ENCODE results near the gene AMFR.

AMFR gene

GRCh38 chr16:56336071-56336688 lies 89.2 kb downstream of the AMFR start:
- DNase-seq (ENCODE audit: low read depth in 3 of 3, low spot score in 1 of 3) = no peak

- DNase-seq (ENCODE audit: low read depth in 3 of 3, low spot score in 1 of 3) = no peak
Measured at GRCh38 chr16:56334761-56335160, 90.6 kb downstream of the AMFR start.

- DNase-seq (ENCODE audit: low read depth in 3 of 3, low spot score in 1 of 3) = no peak
Measured at GRCh38 chr16:56332464-56333079, 92.8 kb downstream of the AMFR start.

GRCh38 chr16:56331915-56332314 lies 93.4 kb downstream of the AMFR start:
- DNase-seq (ENCODE audit: low read depth in 3 of 3, low spot score in 1 of 3) = no peak

GRCh38 chr16:56331399-56331798 lies 93.9 kb downstream of the AMFR start:
- DNase-seq (ENCODE audit: low read depth in 3 of 3, low spot score in 1 of 3) = no peak

GRCh38 chr16:56330476-56330875 lies 94.9 kb downstream of the AMFR start:
- no peak for DNase-seq (ENCODE audit: low read depth in 3 of 3, low spot score in 1 of 3)

- no peak for DNase-seq (ENCODE audit: low read depth in 3 of 3, low spot score in 1 of 3)
Measured at GRCh38 chr16:56329887-56330286, 95.5 kb downstream of the AMFR start.

- no peak for DNase-seq (ENCODE audit: low read depth in 3 of 3, low spot score in 1 of 3)
Measured at GRCh38 chr16:56328276-56329022, 96.9 kb downstream of the AMFR start.

- no peak for DNase-seq (ENCODE audit: low read depth in 3 of 3, low spot score in 1 of 3)
Measured at GRCh38 chr16:56327929-56328258, 97.5 kb downstream of the AMFR start.

GRCh38 chr16:56327071-56327928 lies 98.0 kb downstream of the AMFR start:
- no peak for DNase-seq (ENCODE audit: low read depth in 3 of 3, low spot score in 1 of 3)

- no peak for DNase-seq (ENCODE audit: low read depth in 3 of 3, low spot score in 1 of 3)
Measured at GRCh38 chr16:56325956-56326355, 99.4 kb downstream of the AMFR start.

GRCh38 chr16:56324406-56324805 lies 100.9 kb downstream of the AMFR start:
- DNase-seq (ENCODE audit: low read depth in 3 of 3, low spot score in 1 of 3) = no peak

GRCh38 chr16:56321571-56321970 lies 103.8 kb downstream of the AMFR start:
- DNase-seq (ENCODE audit: low read depth in 3 of 3, low spot score in 1 of 3) = no peak

- DNase-seq (ENCODE audit: low read depth in 3 of 3, low spot score in 1 of 3) = no peak
Measured at GRCh38 chr16:56320811-56321558, 104.4 kb downstream of the AMFR start.

- no peak for DNase-seq (ENCODE audit: low read depth in 3 of 3, low spot score in 1 of 3)
Measured at GRCh38 chr16:56320056-56320455, 105.3 kb downstream of the AMFR start.

GRCh38 chr16:56319376-56319775 lies 106.0 kb downstream of the AMFR start:
- no peak for DNase-seq (ENCODE audit: low read depth in 3 of 3, low spot score in 1 of 3)

- no peak for DNase-seq (ENCODE audit: low read depth in 3 of 3, low spot score in 1 of 3)
Measured at GRCh38 chr16:56318827-56319140, 106.6 kb downstream of the AMFR start.

GRCh38 chr16:56317998-56318826 lies 107.1 kb downstream of the AMFR start:
- DNase-seq (ENCODE audit: low read depth in 3 of 3, low spot score in 1 of 3) = peak; percentile 40 to 65 (median 49)

GRCh38 chr16:56316545-56316944 lies 108.8 kb downstream of the AMFR start:
- DNase-seq (ENCODE audit: low read depth in 3 of 3, low spot score in 1 of 3) = no peak

- DNase-seq (ENCODE audit: low read depth in 3 of 3, low spot score in 1 of 3) = no peak
Measured at GRCh38 chr16:56315955-56316354, 109.4 kb downstream of the AMFR start.
